Stimulated activated CD8-positive, alpha-beta memory T cell treated with anti-CD3 and anti-CD28 coated beads, Interleukin-15, amount 100 ng/mL, for 24 hours (primary cell): Measurements from ENCODE around the gene S100A6.
"Not testable (repeated sequence)": the region's sequence is repeated elsewhere in the genome, so short reads cannot be mapped to it uniquely, and the experiment has no call there.

Experiments
- DNase-seq: peaks from one replicate; pipeline ENCODE4 v3.0.0-alpha.2; 2020; ENCODE audit warnings: low read depth

Gene S100A6

GRCh38 chr1:153563991-153564390, 28.2 kb upstream of the S100A6 start:
- DNase-seq = no peak

- DNase-seq = no peak
These were observed 27.7 kb upstream of the S100A6 start for GRCh38 chr1:153563483-153563901.

- not testable (repeated sequence) for DNase-seq
These were observed 26.2 kb upstream of the S100A6 start for GRCh38 chr1:153562021-153562420.

- no peak for DNase-seq
These were observed 25.7 kb upstream of the S100A6 start for GRCh38 chr1:153561466-153561985.

- no peak for DNase-seq
These were observed 25.1 kb upstream of the S100A6 start for GRCh38 chr1:153560771-153561465.

GRCh38 chr1:153560241-153560640, 24.4 kb upstream of the S100A6 start:
- no peak for DNase-seq

GRCh38 chr1:153557877-153558276, 22.1 kb upstream of the S100A6 start:
- DNase-seq = no peak

GRCh38 chr1:153556348-153556747, 20.6 kb upstream of the S100A6 start:
- DNase-seq = no peak

GRCh38 chr1:153553830-153554541, 18.2 kb upstream of the S100A6 start:
- no peak for DNase-seq

GRCh38 chr1:153553096-153553495, 17.3 kb upstream of the S100A6 start:
- no peak for DNase-seq

- DNase-seq = no peak
These were observed 16.5 kb upstream of the S100A6 start for GRCh38 chr1:153552335-153552734.

- no peak for DNase-seq
These were observed 15.2 kb upstream of the S100A6 start for GRCh38 chr1:153550827-153551500.

GRCh38 chr1:153550398-153550758, 14.6 kb upstream of the S100A6 start:
- no peak for DNase-seq

GRCh38 chr1:153549741-153550397, 14.1 kb upstream of the S100A6 start:
- DNase-seq = no peak

- no peak for DNase-seq
These were observed 13.2 kb upstream of the S100A6 start, which contains the start of gene S100A3 for GRCh38 chr1:153548722-153549688. Gene S100A3 (minus strand): TSS chr1:153549258. CDS start chr1:153548485, 773 bp downstream.

- no peak for DNase-seq
These were observed 12.1 kb upstream of the S100A6 start for GRCh38 chr1:153547560-153548551.

- DNase-seq = no peak
These were observed 11.2 kb upstream of the S100A6 start for GRCh38 chr1:153546796-153547559.

- no peak for DNase-seq
These were observed 10.6 kb upstream of the S100A6 start for GRCh38 chr1:153546371-153546770.
